Right lobe of liver (tissue), 6 donors: Measurements from ENCODE around the gene PAK5. TPM values are rescaled to one million over a fixed set of nuclear protein-coding genes. Genes with fewer than 3 reads are reported as not detected.

Source experiments
- ATAC-seq, 4 donors: fragments of 200-7000 bp; cut with Tn5 transposase; one replicate each; pipeline ENCODE4 v1.9.1; 2020; ENCODE audit warnings: mild to moderate bottlenecking in 4 of 4, moderate library complexity in 4 of 4
- DNase-seq, 3 donors: peaks; one replicate each; pipeline ENCODE4 v3.0.0-alpha.2; 2020
- H3K27ac ChIP-seq, 3 donors: fragments of 200-600 bp; one replicate each; pipeline ENCODE4 v1.8.0; 2022
- H3K27me3 ChIP-seq, 2 donors: fragments of 200-600 bp; one replicate each; pipeline ENCODE4 v1.8.0; 2022
- H3K36me3 ChIP-seq, 4 donors: fragments of 200-600 bp; sonication (generic) in 1 of 4; one replicate each; pipeline versions ENCODE4 v1.5.1 to v1.8.0; 2017 to 2022; ENCODE audit warnings: control low read depth in 1 of 4
- H3K4me1 ChIP-seq, 4 donors: fragments of 200-600 bp; sonication (generic) in 1 of 4; one replicate each; pipeline versions ENCODE4 v1.5.1 to v1.8.0; 2017 to 2022; ENCODE audit warnings: control low read depth in 1 of 4
- H3K4me3 ChIP-seq, 3 donors: fragments of 200-600 bp; one replicate each; pipeline ENCODE4 v1.8.0; 2022
- H3K9me3 ChIP-seq, 4 donors: fragments of 200-600 bp; sonication (generic) in 1 of 4; one replicate each; pipeline versions ENCODE4 v1.5.1 to v1.8.0; 2017 to 2022; ENCODE audit warnings: control low read depth in 1 of 4
- CTCF ChIP-seq, 4 donors: fragments of 200-600 bp in 3 of 4; fragments of 450-650 bp in 1 of 4; IDR thresholded peaks; one replicate each; pipeline versions ENCODE4 v1.5.1 to v1.8.0; 2016 to 2022; ENCODE audit warnings: antibody characterized with exemption in 4 of 4, mild to moderate bottlenecking in 2 of 4
- POLR2A ChIP-seq: fragments of 450-650 bp; IDR thresholded peaks from one replicate; pipeline ENCODE4 v1.6.1; 2017; ENCODE audit warnings: antibody characterized with exemption, mild to moderate bottlenecking
- WGBS: methylation state at CpG from one replicate; pipeline ENCODE4 v1.1.6; 2018; ENCODE audit warnings: low coverage, low lambda C conversion rate; ENCODE audit not compliant: insufficient coverage; ENCODE audit errors: missing lambda C conversion rate; 5-methylcytosine and 5-hydroxymethylcytosine counted together
- intact Hi-C, 2 donors: fragments of 100-400 bp; cut with DNase I; formaldehyde crosslinking; loops; one replicate each; pipeline versions ENCODE4 v1.11.2 to v1.14.1; 2022
- total RNA-seq, 6 experiments: library from RNA; depleted of rRNA in 2 of 6; stranded (reverse); fragments of >200 nt in 2 of 6; fragmentation: NEBNext Ultra II Directional in 3 of 6; extraction: Animal tissue kit (Norgen Biotek cat#: 25700) in 3 of 6; gene quantifications; one replicate each; pipeline versions ENCODE4 v1.1.0 to v1.2.4, GENCODE V29; 2016 to 2023
- donor health status: DM: no; HTN: yes; CAD: no.
- donor health status: DM: no; HTN: no; CAD: no.
- donor health status: DM: no; HTN: no; CAD: no.
- donor health status: DM: no; HTN: yes; CAD: no.
- donor health status: DM: no; HTN: yes; CAD: no.

The PAK5 gene
- total RNA-seq, 6 experiments from 2014 or later, result 0.05 to 0.07 TPM; not detected in 4

- intact Hi-C loops, result no loop called here
- Histone ChIP-seq H3K4me3 (no peak overlapping the region), H3K27me3 (no peaks in the 10 kb centered on the region), H3K36me3 (no peaks in the 10 kb centered on the region), H3K27ac (no peak overlapping the region), H3K4me1 (no peaks in the 10 kb centered on the region), H3K9me3 (no peaks in the 10 kb centered on the region)
- no peak for TF ChIP-seq POLR2A
- no peak for TF ChIP-seq CTCF (IDR thresholded peaks at IDR 0.05)
- WGBS, result 71% methylated on average over 1 of the region's 1 CpG
- ATAC-seq (no peak), DNase-seq (no peak)
These were observed 30.7 kb downstream of the PAK5 start for GRCh38 chr20:9808166-9808565.

- TF ChIP-seq POLR2A (no peak), CTCF (IDR thresholded peaks at IDR 0.05) (no peak)
- ATAC-seq (no peak), DNase-seq (no peak)
- Histone ChIP-seq H3K4me3 (no peak overlapping the region), H3K27me3 (no peaks in the 10 kb centered on the region), H3K27ac (no peak overlapping the region), H3K9me3 (no peaks in the 10 kb centered on the region), H3K4me1 (no peaks in the 10 kb centered on the region), H3K36me3 (no peaks in the 10 kb centered on the region)
- 64% methylated on average over 3 of the region's 3 CpGs for WGBS
- intact Hi-C loops, result no loop called here
These were observed 31.7 kb downstream of the PAK5 start for GRCh38 chr20:9807136-9807535.

- Histone ChIP-seq H3K27ac (no peak overlapping the region), H3K4me3 (no peak overlapping the region), H3K36me3 (no peaks in the 10 kb centered on the region), H3K9me3 (no peaks in the 10 kb centered on the region), H3K27me3 (no peaks in the 10 kb centered on the region), H3K4me1 (no peaks in the 10 kb centered on the region)
- no peak for TF ChIP-seq POLR2A
- ATAC-seq (no peak), DNase-seq (no peak)
- intact Hi-C loops, result no loop called here
- 8% methylated on average over 1 of the region's 1 CpG for WGBS
These were observed 38.5 kb downstream of the PAK5 start for GRCh38 chr20:9800421-9800820.

- WGBS, result 70% methylated on average over 3 of the region's 3 CpGs
- intact Hi-C loops, result no loop called here
These were observed 44.0 kb downstream of the PAK5 start for GRCh38 chr20:9794831-9795230.

GRCh38 chr20:9792674-9793073 lies 46.2 kb downstream of the PAK5 start:
- DNase-seq, result no peak
- Histone ChIP-seq H3K9me3 (no peaks in the 10 kb centered on the region), H3K4me1 (no peaks in the 10 kb centered on the region), H3K27me3 (no peaks in the 10 kb centered on the region), H3K4me3 (no peak overlapping the region), H3K36me3 (no peaks in the 10 kb centered on the region), H3K27ac (no peak overlapping the region)
- TF ChIP-seq POLR2A, result no peak
- no peak for TF ChIP-seq CTCF (IDR thresholded peaks at IDR 0.05)
- 58% methylated on average over 6 of the region's 6 CpGs for WGBS
- no peak for ATAC-seq
- intact Hi-C loops, result no loop called here

More at GRCh38 chr20:9794831-9795230, 44.0 kb downstream of the PAK5 start:
- H3K27me3 ChIP-seq, result no peaks in the 10 kb centered on the region
- H3K4me1 ChIP-seq, result no peaks in the 10 kb centered on the region
- no peak for ATAC-seq
- no peak overlapping the region for H3K4me3 ChIP-seq
- DNase-seq, result no peak
- no peaks in the 10 kb centered on the region for H3K36me3 ChIP-seq
- H3K9me3 ChIP-seq, result no peaks in the 10 kb centered on the region
- no peak overlapping the region for H3K27ac ChIP-seq
- no peak for TF ChIP-seq POLR2A
- TF ChIP-seq CTCF (IDR thresholded peaks at IDR 0.05), result no peak
